SK-N-SH (cell line): ENCODE results near the gene IQSEC1.

Source experiments
- CHD2 ChIP-seq: fragments of 150-350 bp; IDR thresholded peaks from 2 replicates; pipeline ENCODE4 v1.6.1; 2018; ENCODE audit warnings: low read length; ENCODE audit not compliant: partially characterized antibody
- CTCF ChIP-seq: fragments of 200-600 bp; sonication (generic); IDR thresholded peaks from 2 replicates; pipeline ENCODE4 v1.6.1; 2017; ENCODE audit warnings: antibody characterized with exemption, mild to moderate bottlenecking, moderate library complexity
- GABPA ChIP-seq: IDR thresholded peaks from 2 replicates; pipeline ENCODE4 v1.4.0; 2012; ENCODE audit warnings: low read depth, mild to moderate bottlenecking
- IRF3 ChIP-seq: fragments of 150-350 bp; IDR thresholded peaks from 2 replicates; pipeline ENCODE4 v1.6.1; 2016; ENCODE audit warnings: mild to moderate bottlenecking, low read depth, low read length
- MAX ChIP-seq: IDR thresholded peaks from 2 replicates; pipeline ENCODE4 v1.4.0; 2012; ENCODE audit warnings: low read depth
- PBX3 ChIP-seq: IDR thresholded peaks from 2 replicates; pipeline ENCODE4; 2012
- POLR2AphosphoS5 ChIP-seq: IDR thresholded peaks from 2 replicates; pipeline ENCODE4 v1.6.1; 2012; ENCODE audit warnings: low read depth, low read length
- RAD21 ChIP-seq: IDR thresholded peaks from 2 replicates; pipeline ENCODE4 v1.6.1; 2012; ENCODE audit warnings: mild to moderate bottlenecking, low read length
- RFX5 ChIP-seq: IDR thresholded peaks from 2 replicates; pipeline ENCODE4 v1.6.1; 2012; ENCODE audit warnings: mild to moderate bottlenecking, improper control_type of control experiment, low read length
- SIN3A ChIP-seq: IDR thresholded peaks from 2 replicates; pipeline ENCODE4 v1.6.1; 2012; ENCODE audit warnings: low read depth, mild to moderate bottlenecking, low read length, moderate library complexity, borderline replicate concordance
- TAF1 ChIP-seq: IDR thresholded peaks from 2 replicates; pipeline ENCODE4 v1.6.1; 2012; ENCODE audit warnings: low read depth, mild to moderate bottlenecking, low read length, moderate library complexity, borderline replicate concordance

GRCh38 chr3:13051066-13051465 is 22.2 kb downstream of the IQSEC1 start:
- no peak for TF ChIP-seq CTCF
- no peak for TF ChIP-seq SIN3A
- no peak for TF ChIP-seq IRF3
- TF ChIP-seq RAD21 = no peak
- TF ChIP-seq RFX5 = no peak
- TF ChIP-seq POLR2AphosphoS5 = no peak
- TF ChIP-seq CHD2 = no peak
- no peak for TF ChIP-seq MAX
- TF ChIP-seq PBX3 = no peak
- TF ChIP-seq TAF1 = no peak
- no peak for TF ChIP-seq GABPA
